22Rv1 (cell line): Measurements from ENCODE around the gene GFRA1.

Experiments
- H3K27ac ChIP-seq: fragments of 450-650 bp; 2 replicates; pipeline ENCODE4 v1.5.1; 2017
- CTCF ChIP-seq: fragments of 450-650 bp; IDR thresholded peaks from 2 replicates; pipeline ENCODE4 v1.5.1; 2017; ENCODE audit warnings: mild to moderate bottlenecking
- ZFX ChIP-seq: fragments of 450-650 bp; IDR thresholded peaks from 2 replicates; pipeline ENCODE4 v1.6.1; 2017; ENCODE audit warnings: antibody characterized with exemption, borderline replicate concordance

GFRA1 gene

GRCh38 chr10:116262678-116263077, 10.3 kb downstream of the GFRA1 start:
- TF ChIP-seq CTCF (no peak), ZFX (no peak)
- no peak overlapping the region for H3K27ac ChIP-seq

GRCh38 chr10:116260599-116260998, 12.4 kb downstream of the GFRA1 start:
- TF ChIP-seq CTCF (no peak), ZFX (no peak)
- H3K27ac ChIP-seq, result no peak overlapping the region

DNA sequence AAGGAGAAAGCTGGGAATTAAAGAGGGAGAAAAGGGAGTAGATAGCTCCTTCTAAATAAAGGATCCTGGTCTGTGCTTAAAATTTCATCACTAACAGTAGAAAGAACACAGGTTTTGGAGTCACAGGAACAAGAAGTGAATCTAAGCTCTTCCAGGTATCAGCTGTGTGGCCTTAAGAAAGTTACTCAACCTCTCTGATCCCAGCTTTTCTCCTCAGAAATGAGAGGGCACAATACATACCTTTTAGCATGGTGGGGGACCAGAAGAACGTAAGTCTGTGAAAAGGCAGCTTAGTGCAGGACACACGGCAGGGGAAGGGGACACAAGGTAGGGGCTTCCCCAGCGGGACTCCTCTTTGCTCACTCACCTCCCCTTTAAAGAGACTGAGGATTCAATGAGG, 13.4 kb downstream of the GFRA1 start:
- no peak for TF ChIP-seq ZFX
- TF ChIP-seq CTCF, result no peak
- H3K27ac ChIP-seq, result no peak overlapping the region

DNA sequence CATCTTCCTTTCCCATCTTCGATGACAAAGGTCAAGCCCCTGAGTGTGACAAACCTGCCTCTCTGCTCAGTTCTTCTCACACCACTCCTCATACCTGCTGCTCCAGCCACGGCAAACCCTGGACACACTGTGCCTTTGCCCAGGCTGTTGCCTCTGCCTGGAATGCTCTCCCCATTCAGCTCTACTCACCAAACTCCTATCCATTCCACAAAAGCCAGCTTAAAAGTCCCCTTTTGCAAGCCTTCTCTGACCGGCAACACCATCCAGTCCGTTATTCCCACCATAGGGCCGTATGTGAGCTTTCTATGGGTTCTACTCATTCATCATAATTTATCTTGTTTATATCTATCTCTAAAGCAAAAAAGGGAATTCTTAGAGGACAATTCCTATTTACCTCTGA, 15.2 kb downstream of the GFRA1 start:
- TF ChIP-seq CTCF (no peak), ZFX (no peak)
- H3K27ac ChIP-seq, result no peak overlapping the region

DNA sequence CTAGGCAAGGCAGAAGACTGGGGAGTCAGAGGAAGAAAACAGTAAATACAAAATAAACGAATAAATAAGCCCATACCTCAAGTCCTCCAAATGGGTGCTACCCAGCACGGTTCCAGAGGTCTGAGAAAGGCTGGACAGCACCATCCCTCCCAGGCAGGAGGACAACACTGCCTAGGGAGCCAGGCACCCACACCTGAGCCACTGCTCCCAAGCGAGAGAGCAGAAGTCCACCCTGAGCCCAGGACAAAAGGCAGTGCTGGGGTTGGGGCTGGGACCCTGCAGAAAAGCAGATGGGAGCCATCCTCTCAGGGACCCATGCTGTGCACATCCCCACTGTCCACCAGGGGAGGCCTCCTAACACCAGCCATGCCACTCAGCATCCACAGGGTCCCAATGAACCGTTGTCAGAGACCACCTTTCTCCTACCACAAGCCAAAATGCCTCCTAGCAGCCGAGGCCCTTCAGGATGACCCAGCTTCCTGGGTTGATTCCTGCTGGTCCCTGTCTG, 16.2 kb downstream of the GFRA1 start:
- no peak overlapping the region for H3K27ac ChIP-seq
- TF ChIP-seq CTCF (no peak), ZFX (no peak)

GRCh38 chr10:116255886-116256751, 16.9 kb downstream of the GFRA1 start:
- TF ChIP-seq ZFX (no peak), CTCF (no peak)
- H3K27ac ChIP-seq, result no peak overlapping the region

DNA sequence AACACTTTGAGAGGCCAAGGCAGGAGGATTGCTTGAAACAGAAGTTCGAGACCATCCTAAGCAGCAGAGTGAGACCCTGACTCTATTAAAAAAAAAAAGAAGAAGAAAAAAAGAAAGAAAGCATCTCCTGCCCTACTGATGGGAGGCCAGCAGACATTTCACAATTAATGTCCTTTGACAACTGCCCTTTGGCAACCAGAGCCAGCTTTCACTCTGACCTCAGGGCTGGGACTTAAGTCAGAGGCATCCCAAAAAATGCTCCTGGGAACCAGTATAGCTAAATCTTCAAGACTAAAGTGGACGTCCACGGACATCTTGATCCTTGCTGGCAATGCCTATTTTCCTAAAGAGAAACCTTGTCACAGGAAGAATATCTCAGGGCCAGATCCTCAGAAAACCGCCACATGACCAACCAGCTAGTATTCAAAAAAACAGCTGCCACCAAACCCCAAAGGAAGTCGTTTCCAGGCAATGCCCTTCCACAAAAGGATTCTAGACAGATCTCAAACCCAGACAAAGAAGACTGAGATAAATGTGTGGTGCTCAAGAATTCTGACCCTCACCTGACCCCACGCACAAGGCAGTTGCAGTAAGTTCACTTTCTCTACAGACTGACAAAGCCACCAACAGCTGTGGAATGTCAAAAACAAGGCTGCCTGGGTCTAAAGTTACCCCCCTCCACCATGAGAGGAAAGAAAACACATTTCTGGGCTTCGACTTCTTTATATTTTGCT, 18.4 kb downstream of the GFRA1 start:
- no peak overlapping the region for H3K27ac ChIP-seq
- TF ChIP-seq ZFX, result no peak
- no peak for TF ChIP-seq CTCF
